ENCODE measurements around the gene SRGAP2B. TPM values are rescaled to one million over a fixed set of nuclear protein-coding genes. Genes with fewer than 3 reads are reported as not detected.
"Not testable (repeated sequence)": the region's sequence is repeated elsewhere in the genome, so short reads cannot be mapped to it uniquely, and the experiment has no call there.

SRGAP2B gene
- total RNA-seq, 1 experiment from 2014 or later, result 24.2 TPM

- not testable (repeated sequence) for H3K36me3 ChIP-seq; H3K4me3 ChIP-seq; H3K4me1 ChIP-seq (replicated peaks); H3K27ac ChIP-seq; H3K9me3 ChIP-seq (replicated peaks); DNase-seq (ENCODE audit: low read depth in 1 of 2, low spot score in 2 of 2); H3K27me3 ChIP-seq (replicated peaks)
These were observed 177.0 kb downstream of the SRGAP2B start for GRCh38 chr1:144918027-144918603.

- H3K27me3 ChIP-seq (replicated peaks); H3K4me1 ChIP-seq (replicated peaks); DNase-seq (ENCODE audit: low read depth in 1 of 2, low spot score in 2 of 2); H3K27ac ChIP-seq; H3K9me3 ChIP-seq (replicated peaks); H3K36me3 ChIP-seq; H3K4me3 ChIP-seq: not testable (repeated sequence)
These were observed 177.7 kb downstream of the SRGAP2B start for GRCh38 chr1:144917154-144918026.

- H3K27me3 ChIP-seq (replicated peaks); H3K4me1 ChIP-seq (replicated peaks); H3K27ac ChIP-seq; H3K4me3 ChIP-seq; H3K9me3 ChIP-seq (replicated peaks); DNase-seq (ENCODE audit: low read depth in 1 of 2, low spot score in 2 of 2); H3K36me3 ChIP-seq: not testable (repeated sequence)
These were observed 181.0 kb downstream of the SRGAP2B start for GRCh38 chr1:144913977-144914734.

- H3K27ac ChIP-seq, result not testable (repeated sequence)
These were observed 181.7 kb downstream of the SRGAP2B start for GRCh38 chr1:144913458-144913857.

GRCh38 chr1:144910729-144911128 is 184.4 kb downstream of the SRGAP2B start:
- not testable (repeated sequence) for H3K9me3 ChIP-seq (replicated peaks); H3K4me3 ChIP-seq; H3K27ac ChIP-seq; DNase-seq (ENCODE audit: low read depth in 1 of 2, low spot score in 2 of 2); H3K36me3 ChIP-seq; H3K4me1 ChIP-seq (replicated peaks); H3K27me3 ChIP-seq (replicated peaks)

More at GRCh38 chr1:144913458-144913857, 181.7 kb downstream of the SRGAP2B start:
- H3K27me3 ChIP-seq (replicated peaks); H3K4me3 ChIP-seq; H3K4me1 ChIP-seq (replicated peaks); H3K36me3 ChIP-seq; DNase-seq (ENCODE audit: low read depth in 1 of 2, low spot score in 2 of 2); H3K9me3 ChIP-seq (replicated peaks): not testable (repeated sequence)

GRCh38 chr1:144900841-144901240 is 194.3 kb downstream of the SRGAP2B start:
- not testable (repeated sequence) for H3K9me3 ChIP-seq (replicated peaks); H3K4me1 ChIP-seq (replicated peaks); DNase-seq (ENCODE audit: low read depth in 1 of 2, low spot score in 2 of 2); H3K27ac ChIP-seq; H3K36me3 ChIP-seq; H3K27me3 ChIP-seq (replicated peaks); H3K4me3 ChIP-seq

- H3K9me3 ChIP-seq (replicated peaks); H3K4me3 ChIP-seq: not testable (repeated sequence)
These were observed 200.5 kb downstream of the SRGAP2B start for GRCh38 chr1:144894454-144895201.

GRCh38 chr1:144893710-144894438 is 201.3 kb downstream of the SRGAP2B start:
- H3K9me3 ChIP-seq (replicated peaks); DNase-seq (ENCODE audit: low read depth in 1 of 2, low spot score in 2 of 2); H3K36me3 ChIP-seq; H3K4me3 ChIP-seq; H3K27me3 ChIP-seq (replicated peaks); H3K27ac ChIP-seq; H3K4me1 ChIP-seq (replicated peaks): not testable (repeated sequence)

More at GRCh38 chr1:144894454-144895201, 200.5 kb downstream of the SRGAP2B start:
- H3K4me1 ChIP-seq (replicated peaks); H3K36me3 ChIP-seq; DNase-seq (ENCODE audit: low read depth in 1 of 2, low spot score in 2 of 2); H3K27me3 ChIP-seq (replicated peaks); H3K27ac ChIP-seq: not testable (repeated sequence)

- not testable (repeated sequence) for H3K4me1 ChIP-seq (replicated peaks); H3K27ac ChIP-seq; H3K27me3 ChIP-seq (replicated peaks); DNase-seq (ENCODE audit: low read depth in 1 of 2, low spot score in 2 of 2); H3K4me3 ChIP-seq; H3K36me3 ChIP-seq; H3K9me3 ChIP-seq (replicated peaks)
These were observed 202.1 kb downstream of the SRGAP2B start for GRCh38 chr1:144893062-144893461.

- H3K4me3 ChIP-seq; H3K27me3 ChIP-seq (replicated peaks); DNase-seq (ENCODE audit: low read depth in 1 of 2, low spot score in 2 of 2); H3K36me3 ChIP-seq; H3K27ac ChIP-seq; H3K4me1 ChIP-seq (replicated peaks); H3K9me3 ChIP-seq (replicated peaks): not testable (repeated sequence)
These were observed 205.5 kb downstream of the SRGAP2B start for GRCh38 chr1:144889450-144890115.

GRCh38 chr1:144883022-144883421 is 212.1 kb downstream of the SRGAP2B start:
- H3K4me1 ChIP-seq (replicated peaks); H3K9me3 ChIP-seq (replicated peaks); H3K27ac ChIP-seq; H3K27me3 ChIP-seq (replicated peaks); H3K36me3 ChIP-seq: not testable (repeated sequence)
- DNase-seq (ENCODE audit: low read depth in 1 of 2, low spot score in 2 of 2), result peak in 1 of 2 experiments; percentile 50
- peak overlapping the region; percentile 39 for H3K4me3 ChIP-seq

- H3K4me3 ChIP-seq; DNase-seq (ENCODE audit: low read depth in 1 of 2, low spot score in 2 of 2); H3K27me3 ChIP-seq (replicated peaks); H3K27ac ChIP-seq; H3K9me3 ChIP-seq (replicated peaks); H3K36me3 ChIP-seq; H3K4me1 ChIP-seq (replicated peaks): not testable (repeated sequence)
These were observed 212.8 kb downstream of the SRGAP2B start for GRCh38 chr1:144882343-144882742.

- not testable (repeated sequence) for H3K36me3 ChIP-seq; H3K27ac ChIP-seq; H3K4me3 ChIP-seq; H3K4me1 ChIP-seq (replicated peaks); H3K27me3 ChIP-seq (replicated peaks); H3K9me3 ChIP-seq (replicated peaks)
- DNase-seq (ENCODE audit: low read depth in 1 of 2, low spot score in 2 of 2), result peak in 1 of 2 experiments; percentile 8
These were observed 236.5 kb downstream of the SRGAP2B start for GRCh38 chr1:144858607-144859006.

Data from SJSA1 (cell line).